ENCODE measurements around the gene ZNF554.

Gene ZNF554

GRCh38 chr19:2805991-2806649, 13.5 kb upstream of the ZNF554 start:
- TF ChIP-seq CTCF (IDR thresholded peaks at IDR 0.05; ENCODE audit: low read depth, low read length), result no peak
- DNase-seq (ENCODE audit: extremely low read depth, low read depth), result no peak

GRCh38 chr19:2806736-2807378, 12.8 kb upstream of the ZNF554 start:
- DNase-seq (ENCODE audit: extremely low read depth, low read depth), result no peak
- TF ChIP-seq CTCF (IDR thresholded peaks at IDR 0.05; ENCODE audit: low read depth, low read length), result no peak

- TF ChIP-seq CTCF (IDR thresholded peaks at IDR 0.05; ENCODE audit: low read depth, low read length), result no peak
- DNase-seq (ENCODE audit: extremely low read depth, low read depth), result no peak
Measured at GRCh38 chr19:2807379-2808128, 12.1 kb upstream of the ZNF554 start.

GRCh38 chr19:2808129-2808941, 11.3 kb upstream of the ZNF554 start:
- no peak for TF ChIP-seq CTCF (IDR thresholded peaks at IDR 0.05; ENCODE audit: low read depth, low read length)
- no peak for DNase-seq (ENCODE audit: extremely low read depth, low read depth)

- no peak for DNase-seq (ENCODE audit: extremely low read depth, low read depth)
Measured at GRCh38 chr19:2809387-2810140, 10.1 kb upstream of the ZNF554 start.

More at GRCh38 chr19:2809387-2810140, 10.1 kb upstream of the ZNF554 start:
- TF ChIP-seq CTCF (IDR thresholded peaks at IDR 0.05; ENCODE audit: low read depth, low read length), result no peak
